IPS-NIHi11 (cell line): Measurements from ENCODE around the gene CFAP100.
A peak's percentile ranks its signal among the peaks of the same experiment; 100 is the strongest.

Experiments used
- DNase-seq: peaks from one replicate; pipeline ENCODE4 v3.0.0; 2012; ENCODE audit warnings: mixed read lengths, low spot score

The CFAP100 gene

GRCh38 chr3:126481808-126482502, 87.2 kb downstream of the CFAP100 start:
- no peak for DNase-seq

- DNase-seq: no peak
Observed at GRCh38 chr3:126482503-126483255, 88.0 kb downstream of the CFAP100 start.

GRCh38 chr3:126483321-126483761, 88.6 kb downstream of the CFAP100 start:
- DNase-seq: no peak

GRCh38 chr3:126484148-126484547, 89.4 kb downstream of the CFAP100 start:
- DNase-seq: no peak

GRCh38 chr3:126484662-126485061, 90.0 kb downstream of the CFAP100 start:
- no peak for DNase-seq

GRCh38 chr3:126485176-126485897, 90.6 kb downstream of the CFAP100 start:
- peak; percentile 66 for DNase-seq

- DNase-seq: no peak
Observed at GRCh38 chr3:126485956-126486355, 91.2 kb downstream of the CFAP100 start.
